ENCODE measurements around the gene BEX2. TPM values are rescaled to one million over a fixed set of nuclear protein-coding genes. Genes with fewer than 3 reads are reported as not detected.
A peak's percentile ranks its signal among the peaks of the same experiment; 100 is the strongest.

BEX2 gene
- total RNA-seq, 3 donors from 2014 or later (not counting 1 experiment from before 2014, with no cell fraction given), result 11.6 to 25.2 (median 16.8) TPM

GRCh38 chrX:103304705-103305104 lies 6.1 kb downstream of the BEX2 start:
- Mint-ChIP-seq H3K4me3 (no peak overlapping the region), H3K36me3 (no peaks in the 10 kb centered on the region), H3K9me3 (no peaks in the 10 kb centered on the region), H3K27me3 (ENCODE audit: low read depth in 2 of 2) (peaks cover 0 to 23% of the 10 kb centered on the region in 2 donors), H3K27ac (no peak overlapping the region), H3K4me1 (no peaks in the 10 kb centered on the region)
- DNase-seq, result peak in 1 of 2 donors; percentile 1
- H3K9me3 ChIP-seq (ENCODE audit: control insufficient read depth, insufficient read depth, low read length), result no peaks in the 10 kb centered on the region
- H3K4me1 ChIP-seq (ENCODE audit: control insufficient read depth, insufficient read depth, low read length), result no peaks in the 10 kb centered on the region
- ATAC-seq, result no peak
- TF ChIP-seq CTCF (IDR thresholded peaks at IDR 0.05), result no peak
- intact Hi-C loops (cut with micrococcal nuclease), result no loop called here
- no peaks in the 10 kb centered on the region for H3K36me3 ChIP-seq (ENCODE audit: control insufficient read depth, insufficient read depth, low read length)
- H3K4me3 ChIP-seq (ENCODE audit: low read length), result no peak overlapping the region
- no peak overlapping the region for H3K27ac ChIP-seq (ENCODE audit: low read length)
- H3K27me3 ChIP-seq (ENCODE audit: control insufficient read depth, insufficient read depth, low read length), result no peaks in the 10 kb centered on the region

GRCh38 chrX:103293118-103293517 lies 17.7 kb downstream of the BEX2 start:
- H3K9me3 Mint-ChIP-seq, result no peaks in the 10 kb centered on the region
- Histone ChIP-seq H3K27me3 (ENCODE audit: control insufficient read depth, insufficient read depth, low read length) (no peaks in the 10 kb centered on the region), H3K4me3 (ENCODE audit: low read length) (no peak overlapping the region), H3K4me1 (ENCODE audit: control insufficient read depth, insufficient read depth, low read length) (no peaks in the 10 kb centered on the region), H3K27ac (ENCODE audit: low read length) (no peak overlapping the region), H3K36me3 (ENCODE audit: control insufficient read depth, insufficient read depth, low read length) (no peaks in the 10 kb centered on the region), H3K9me3 (ENCODE audit: control insufficient read depth, insufficient read depth, low read length) (no peaks in the 10 kb centered on the region)
- H3K27me3 Mint-ChIP-seq (ENCODE audit: low read depth in 2 of 2), result peaks cover 7 to 61% of the 10 kb centered on the region in 2 donors
- intact Hi-C loops (cut with micrococcal nuclease), result no loop called here
- H3K27ac Mint-ChIP-seq, result no peak overlapping the region
- WGBS (ENCODE audit: insufficient coverage), result 100% methylated on average over 2 of the region's 2 CpGs
- no peaks in the 10 kb centered on the region for H3K36me3 Mint-ChIP-seq
- ATAC-seq (no peak), DNase-seq (no peak)
- no peak for TF ChIP-seq CTCF (IDR thresholded peaks at IDR 0.05)
- no peak overlapping the region for H3K4me3 Mint-ChIP-seq
- H3K4me1 Mint-ChIP-seq, result no peaks in the 10 kb centered on the region

GRCh38 chrX:103279624-103280023 lies 31.2 kb downstream of the BEX2 start:
- H3K4me1 Mint-ChIP-seq, result peaks cover 0 to 6% of the 10 kb centered on the region in 2 donors
- H3K27ac Mint-ChIP-seq, result no peak overlapping the region
- ATAC-seq (no peak), DNase-seq (no peak)
- no peak overlapping the region for H3K4me3 Mint-ChIP-seq
- no peak for TF ChIP-seq CTCF (IDR thresholded peaks at IDR 0.05)
- Histone ChIP-seq H3K9me3 (ENCODE audit: control insufficient read depth, insufficient read depth, low read length) (no peaks in the 10 kb centered on the region), H3K4me3 (ENCODE audit: low read length) (no peak overlapping the region), H3K36me3 (ENCODE audit: control insufficient read depth, insufficient read depth, low read length) (no peaks in the 10 kb centered on the region), H3K27me3 (ENCODE audit: control insufficient read depth, insufficient read depth, low read length) (peaks cover 3% of the 10 kb centered on the region), H3K4me1 (ENCODE audit: control insufficient read depth, insufficient read depth, low read length) (peaks cover 7% of the 10 kb centered on the region), H3K27ac (ENCODE audit: low read length) (no peak overlapping the region)
- H3K27me3 Mint-ChIP-seq (ENCODE audit: low read depth in 2 of 2), result peaks cover 33 to 72% of the 10 kb centered on the region in 2 donors
- no CpG with 5 or more reads among the region's 1 CpG for WGBS (ENCODE audit: insufficient coverage)
- H3K9me3 Mint-ChIP-seq, result no peaks in the 10 kb centered on the region
- intact Hi-C loops (cut with micrococcal nuclease), result no loop called here
- no peaks in the 10 kb centered on the region for H3K36me3 Mint-ChIP-seq

GRCh38 chrX:103276581-103277002 lies 34.2 kb downstream of the BEX2 start, which contains the start of gene TCEAL5:
Gene TCEAL5 (minus strand): TSS chrX:103276750. CDS start chrX:103274563, 2,187 bp downstream.
- H3K27me3 Mint-ChIP-seq (ENCODE audit: low read depth in 2 of 2), result peaks cover 45 to 86% of the 10 kb centered on the region in 2 donors
- no peak within 1 kb of the TSS for H3K4me3 Mint-ChIP-seq
- H3K27ac Mint-ChIP-seq, result no peak within 1 kb of the TSS
- H3K27ac ChIP-seq (ENCODE audit: low read length), result no peak within 1 kb of the TSS
- no peaks in the 10 kb centered on the region for H3K36me3 ChIP-seq (ENCODE audit: control insufficient read depth, insufficient read depth, low read length)
- TF ChIP-seq CTCF (IDR thresholded peaks at IDR 0.05), result no peak
- WGBS (ENCODE audit: insufficient coverage), result 0% methylated on average over 14 of the region's 17 CpGs
- H3K4me1 ChIP-seq (ENCODE audit: control insufficient read depth, insufficient read depth, low read length), result peaks cover 7% of the 10 kb centered on the region
- intact Hi-C loops (cut with micrococcal nuclease), result no loop called here
- no peaks in the 10 kb centered on the region for H3K36me3 Mint-ChIP-seq
- H3K27me3 ChIP-seq (ENCODE audit: control insufficient read depth, insufficient read depth, low read length), result peaks cover 3% of the 10 kb centered on the region
- H3K9me3 Mint-ChIP-seq, result no peaks in the 10 kb centered on the region
- peaks cover 0 to 6% of the 10 kb centered on the region in 2 donors for H3K4me1 Mint-ChIP-seq
- H3K9me3 ChIP-seq (ENCODE audit: control insufficient read depth, insufficient read depth, low read length), result no peaks in the 10 kb centered on the region
- ATAC-seq (peak in 1 of 3 donors; percentile 36), DNase-seq (peak in 1 of 2 donors; percentile 3)
- no peak within 1 kb of the TSS for H3K4me3 ChIP-seq (ENCODE audit: low read length)

Data from natural killer cell (primary cell).